Hepatocyte (in vitro differentiated cells): ENCODE results near the gene TTC28.

Source experiments
- CTCF ChIP-seq: fragments of 200-600 bp; sonication (generic); IDR thresholded peaks from 2 replicates; pipeline ENCODE4 v1.5.1; 2016; ENCODE audit warnings: antibody characterized with exemption, mild to moderate bottlenecking; ENCODE audit not compliant: poor library complexity
- EZH2 ChIP-seq: fragments of 200-600 bp; sonication (generic); IDR thresholded peaks from 2 replicates; pipeline ENCODE4 v1.6.1; 2016; ENCODE audit warnings: antibody characterized with exemption, mild to moderate bottlenecking, borderline replicate concordance

DNA sequence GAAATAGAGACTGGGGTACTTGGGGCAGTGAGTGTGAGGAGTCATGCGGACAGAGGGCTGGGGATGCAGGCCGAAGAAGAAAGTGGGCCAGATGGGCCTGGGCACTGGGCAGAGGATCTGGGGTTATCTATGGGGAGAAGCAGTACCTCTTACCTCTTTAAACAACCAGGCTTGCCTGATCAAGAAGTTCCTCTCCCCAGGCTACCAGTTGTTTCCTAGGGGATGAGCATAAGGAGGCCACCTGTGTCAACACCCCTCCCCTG is 662.2 kb downstream of the TTC28 start:
- TF ChIP-seq CTCF (no peak), EZH2 (no peak)
